Endodermal cell (in vitro differentiated cells): ENCODE measurements around the gene GUSB. TPM values are rescaled to one million over a fixed set of nuclear protein-coding genes. Genes with fewer than 3 reads are reported as not detected.

ENCODE experiments used
- DNase-seq: peaks from one replicate; pipeline ENCODE4 v3.0.0-alpha.2; 2017
- H3K27ac ChIP-seq: 2 replicates; pipeline ENCODE4 v1.5.1; 2013; ENCODE audit warnings: mild to moderate bottlenecking, low read depth, low read length, moderate library complexity
- H3K27me3 ChIP-seq: 2 replicates; pipeline ENCODE4 v1.6.1; 2013; ENCODE audit warnings: mild to moderate bottlenecking, low read length, moderate library complexity; ENCODE audit not compliant: insufficient read depth, control insufficient read depth, poor library complexity, severe bottlenecking
- H3K36me3 ChIP-seq: 2 replicates; pipeline ENCODE4 v1.7.0; 2013; ENCODE audit warnings: mild to moderate bottlenecking, low read length, moderate library complexity; ENCODE audit not compliant: control insufficient read depth, insufficient read depth
- H3K4me1 ChIP-seq: one replicate; pipeline ENCODE4 v1.7.0; 2013; ENCODE audit warnings: low read length; ENCODE audit not compliant: control insufficient read depth, insufficient read depth
- H3K4me3 ChIP-seq: 2 replicates; pipeline ENCODE4 v1.5.1; 2013; ENCODE audit warnings: mild to moderate bottlenecking, low read length, moderate library complexity
- H3K9ac ChIP-seq: 2 replicates; pipeline ENCODE4 v1.6.1; 2013; ENCODE audit warnings: mild to moderate bottlenecking, low read length, moderate library complexity; ENCODE audit not compliant: poor library complexity, severe bottlenecking; ENCODE audit errors: extremely low read depth
- H3K9me3 ChIP-seq: 2 replicates; pipeline ENCODE4 v1.6.1; 2013; ENCODE audit warnings: mild to moderate bottlenecking, low read length, moderate library complexity; ENCODE audit not compliant: control insufficient read depth
- H3K27ac Mint-ChIP-seq: 2 replicates; pipeline ENCODE4 v1.8.0; 2020; ENCODE audit warnings: mixed read lengths
- H3K27me3 Mint-ChIP-seq: 2 replicates; pipeline ENCODE4 v1.8.0; 2021; ENCODE audit warnings: mild to moderate bottlenecking, mixed read lengths; ENCODE audit not compliant: insufficient read depth
- H3K36me3 Mint-ChIP-seq: 2 replicates; pipeline ENCODE4 v1.8.0; 2020; ENCODE audit warnings: low read depth, mixed read lengths
- H3K4me1 Mint-ChIP-seq: 2 replicates; pipeline ENCODE4 v1.8.0; 2020; ENCODE audit warnings: mixed read lengths
- H3K4me3 Mint-ChIP-seq: 2 replicates; pipeline ENCODE4 v1.8.0; 2020; ENCODE audit warnings: mild to moderate bottlenecking, moderate library complexity, mixed read lengths
- H3K9me3 Mint-ChIP-seq: 2 replicates; pipeline ENCODE4 v1.8.0; 2020; ENCODE audit warnings: mild to moderate bottlenecking, mixed read lengths
- WGBS, 2 experiments: methylation state at CpG; one replicate each; pipeline versions ENCODE4 v1.1.5 to v1.1.7; 2013; ENCODE audit warnings: missing lambda C conversion rate in 2 of 2, mixed read lengths in 1 of 2; ENCODE audit not compliant: insufficient coverage in 1 of 2, insufficient read length in 1 of 2; 5-methylcytosine and 5-hydroxymethylcytosine counted together
- total RNA-seq, 2 donors: library from RNA; stranded (reverse); fragmentation: NEBNext Ultra II Directional in 1 of 2; extraction: Animal tissue kit (Norgen Biotek cat#: 25700) in 1 of 2; gene quantifications; 2 replicates in 1 of 2; 3 replicates in 1 of 2; pipeline ENCODE4 v1.2.1, GENCODE V29; 2021
- TF ChIP-seq, protein P1 (sequence below): fragments of 200-600 bp; sonication (generic); conservative IDR thresholded peaks from 2 replicates; pipeline ENCODE4 v1.5.0; 2021; ENCODE audit warnings: antibody characterized with exemption, mild to moderate bottlenecking

GUSB gene
- total RNA-seq, 2 donors from 2014 or later = 54.5 to 60.6 TPM

DNA sequence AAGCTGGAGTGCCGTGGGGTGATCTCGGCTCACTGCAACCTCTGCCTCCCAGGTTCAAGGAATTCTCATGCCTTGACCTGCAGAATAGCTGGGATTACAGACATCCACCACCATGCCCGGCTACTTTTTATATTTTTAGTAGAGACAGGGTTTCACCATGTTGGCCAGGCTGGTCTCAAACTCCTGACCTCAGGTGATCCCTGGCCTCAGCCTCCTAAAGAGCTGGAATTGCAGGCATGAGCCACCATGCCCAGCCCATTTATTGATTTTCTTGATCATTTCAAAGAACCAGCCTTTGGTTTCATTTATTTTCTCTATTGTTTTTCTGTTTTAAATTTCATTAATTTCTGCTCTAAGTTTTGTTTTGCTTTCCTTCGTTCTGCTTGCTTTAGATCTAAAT, 50.3 kb downstream of the GUSB start:
- H3K4me3 ChIP-seq = no peak overlapping the region
- H3K36me3 ChIP-seq = peaks cover 4% of the 10 kb centered on the region
- Mint-ChIP-seq H3K27ac (no peak overlapping the region), H3K4me1 (no peaks in the 10 kb centered on the region), H3K27me3 (no peaks in the 10 kb centered on the region), H3K4me3 (no peak overlapping the region), H3K9me3 (no peaks in the 10 kb centered on the region), H3K36me3 (no peaks in the 10 kb centered on the region)
- WGBS, 2 experiments = 94 to 97% methylated on average over 3 to 4 of the region's 4 CpGs
- DNase-seq = no peak
- no peaks in the 10 kb centered on the region for H3K27me3 ChIP-seq
- H3K9me3 ChIP-seq = no peaks in the 10 kb centered on the region
- H3K4me1 ChIP-seq = no peaks in the 10 kb centered on the region
- TF ChIP-seq, protein P1, sequence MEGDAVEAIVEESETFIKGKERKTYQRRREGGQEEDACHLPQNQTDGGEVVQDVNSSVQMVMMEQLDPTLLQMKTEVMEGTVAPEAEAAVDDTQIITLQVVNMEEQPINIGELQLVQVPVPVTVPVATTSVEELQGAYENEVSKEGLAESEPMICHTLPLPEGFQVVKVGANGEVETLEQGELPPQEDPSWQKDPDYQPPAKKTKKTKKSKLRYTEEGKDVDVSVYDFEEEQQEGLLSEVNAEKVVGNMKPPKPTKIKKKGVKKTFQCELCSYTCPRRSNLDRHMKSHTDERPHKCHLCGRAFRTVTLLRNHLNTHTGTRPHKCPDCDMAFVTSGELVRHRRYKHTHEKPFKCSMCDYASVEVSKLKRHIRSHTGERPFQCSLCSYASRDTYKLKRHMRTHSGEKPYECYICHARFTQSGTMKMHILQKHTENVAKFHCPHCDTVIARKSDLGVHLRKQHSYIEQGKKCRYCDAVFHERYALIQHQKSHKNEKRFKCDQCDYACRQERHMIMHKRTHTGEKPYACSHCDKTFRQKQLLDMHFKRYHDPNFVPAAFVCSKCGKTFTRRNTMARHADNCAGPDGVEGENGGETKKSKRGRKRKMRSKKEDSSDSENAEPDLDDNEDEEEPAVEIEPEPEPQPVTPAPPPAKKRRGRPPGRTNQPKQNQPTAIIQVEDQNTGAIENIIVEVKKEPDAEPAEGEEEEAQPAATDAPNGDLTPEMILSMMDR = no peak
- H3K9ac ChIP-seq = no peak overlapping the region
- H3K27ac ChIP-seq = no peak overlapping the region

DNA sequence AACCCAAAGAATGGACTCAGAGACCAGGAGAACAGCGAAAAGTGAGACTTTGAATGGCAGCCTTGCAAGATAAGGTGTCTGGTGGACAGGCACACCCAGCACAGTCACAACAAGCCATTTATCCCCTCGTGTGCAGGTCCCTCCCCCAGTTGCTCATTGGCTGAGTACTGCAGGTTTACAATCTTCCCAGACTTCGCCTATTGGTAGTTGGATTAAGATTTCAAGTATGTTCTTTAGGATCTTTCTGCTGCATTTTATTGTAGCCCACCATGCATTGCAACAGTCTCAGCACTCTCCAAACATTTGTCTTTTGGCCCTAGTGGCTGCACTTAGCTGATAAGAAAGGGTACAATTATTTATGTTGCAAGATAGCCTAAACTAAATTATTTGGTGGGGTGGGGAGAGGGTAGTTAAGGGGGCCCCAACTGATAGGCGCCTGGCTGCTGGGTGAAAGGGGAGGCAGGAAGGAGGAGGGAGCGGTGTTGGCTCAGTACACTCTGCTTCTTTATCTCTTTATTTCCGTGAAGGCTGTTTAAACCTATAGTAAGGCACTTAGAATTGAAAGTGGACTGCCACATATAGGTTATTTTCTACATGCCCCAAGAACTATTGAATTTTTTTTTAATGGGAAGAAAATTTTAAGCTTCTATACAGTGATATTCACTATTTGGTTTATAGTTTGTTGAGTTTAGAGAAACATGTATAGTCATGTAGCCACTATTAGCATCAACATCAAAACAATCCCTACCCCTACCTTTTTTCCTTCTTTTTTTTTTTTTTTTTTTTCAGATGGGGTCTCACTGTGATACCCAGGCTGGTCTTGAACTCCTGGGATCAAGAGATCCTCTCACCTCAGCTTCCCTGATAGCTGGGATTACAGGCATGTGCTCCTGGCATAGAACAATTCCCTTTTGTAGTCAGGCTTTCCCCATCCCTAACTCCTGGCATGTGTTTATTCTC, 54.2 kb downstream of the GUSB start:
- H3K36me3 Mint-ChIP-seq = no peaks in the 10 kb centered on the region
- Histone ChIP-seq H3K27ac (no peak overlapping the region), H3K27me3 (no peaks in the 10 kb centered on the region), H3K4me1 (no peaks in the 10 kb centered on the region), H3K9ac (no peak overlapping the region), H3K36me3 (peaks cover 8% of the 10 kb centered on the region), H3K9me3 (no peaks in the 10 kb centered on the region), H3K4me3 (no peak overlapping the region)
- no peak overlapping the region for H3K27ac Mint-ChIP-seq
- no peak overlapping the region for H3K4me3 Mint-ChIP-seq
- TF ChIP-seq, protein P1 = no peak
- H3K9me3 Mint-ChIP-seq = no peaks in the 10 kb centered on the region
- no peaks in the 10 kb centered on the region for H3K27me3 Mint-ChIP-seq
- DNase-seq = no peak
- H3K4me1 Mint-ChIP-seq = no peaks in the 10 kb centered on the region
- 78 to 90% methylated on average over 3 to 5 of the region's 6 CpGs for WGBS, 2 experiments

DNA sequence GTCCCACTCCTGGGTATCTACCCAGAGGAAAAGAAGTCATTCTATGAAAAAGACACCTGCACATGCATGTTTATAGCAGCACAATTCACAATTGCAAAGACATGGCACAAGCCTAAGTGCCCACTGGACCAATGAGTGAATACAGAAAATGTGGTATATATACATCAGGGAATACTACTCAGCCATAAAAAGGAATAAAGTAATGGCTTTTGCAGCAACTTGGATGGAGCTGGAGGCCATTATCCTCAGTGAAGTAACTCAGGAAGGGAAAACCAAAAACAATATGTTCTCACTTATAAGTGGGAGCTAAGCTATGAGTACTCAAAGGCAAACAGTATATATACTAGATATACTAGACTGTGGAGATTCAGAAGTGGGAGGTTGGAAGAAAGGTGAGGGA, 55.4 kb downstream of the GUSB start:
- H3K4me1 ChIP-seq = no peaks in the 10 kb centered on the region
- H3K36me3 ChIP-seq = peaks cover 8% of the 10 kb centered on the region
- no peak overlapping the region for H3K27ac Mint-ChIP-seq
- H3K4me1 Mint-ChIP-seq = no peaks in the 10 kb centered on the region
- H3K9me3 Mint-ChIP-seq = no peaks in the 10 kb centered on the region
- H3K27me3 Mint-ChIP-seq = no peaks in the 10 kb centered on the region
- H3K9ac ChIP-seq = no peak overlapping the region
- TF ChIP-seq, protein P1 = no peak
- no peak overlapping the region for H3K4me3 Mint-ChIP-seq
- H3K36me3 Mint-ChIP-seq = no peaks in the 10 kb centered on the region
- no peak overlapping the region for H3K4me3 ChIP-seq
- H3K27me3 ChIP-seq = no peaks in the 10 kb centered on the region
- H3K9me3 ChIP-seq = no peaks in the 10 kb centered on the region
- no peak overlapping the region for H3K27ac ChIP-seq
- no peak for DNase-seq
